GM18505 (cell line): ENCODE measurements around the gene PLA2G15.

Experiments
- ATAC-seq: cut with Tn5 transposase; IDR thresholded peaks from one replicate; pipeline ENCODE4 v1.9.1; 2021; ENCODE audit not compliant: unreplicated experiment
- POLR2A ChIP-seq: IDR thresholded peaks from 4 replicates; pipeline ENCODE4 v1.6.1; 2011; ENCODE audit warnings: borderline replicate concordance; ENCODE audit not compliant: insufficient read depth, insufficient read length; ENCODE audit errors: extremely low read depth

Gene PLA2G15

GRCh38 chr16:68227850-68228553, 17.2 kb upstream of the PLA2G15 start:
- ATAC-seq: no peak
- TF ChIP-seq POLR2A: no peak

GRCh38 chr16:68228652-68229051, 16.5 kb upstream of the PLA2G15 start:
- no peak for TF ChIP-seq POLR2A

GRCh38 chr16:68229431-68230175, 15.6 kb upstream of the PLA2G15 start:
- no peak for ATAC-seq
- TF ChIP-seq POLR2A: no peak

More at GRCh38 chr16:68228652-68229051, 16.5 kb upstream of the PLA2G15 start:
- no peak for ATAC-seq

- TF ChIP-seq POLR2A: no peak
- no peak for ATAC-seq
Measured at GRCh38 chr16:68230176-68230571, 15.0 kb upstream of the PLA2G15 start.

GRCh38 chr16:68230956-68231355, 14.2 kb upstream of the PLA2G15 start:
- no peak for ATAC-seq

GRCh38 chr16:68231384-68232136, 13.6 kb upstream of the PLA2G15 start:
- no peak for ATAC-seq

More at GRCh38 chr16:68230956-68231355, 14.2 kb upstream of the PLA2G15 start:
- TF ChIP-seq POLR2A: no peak

GRCh38 chr16:68232335-68232734, 12.8 kb upstream of the PLA2G15 start:
- TF ChIP-seq POLR2A: no peak
- ATAC-seq: no peak

More at GRCh38 chr16:68231384-68232136, 13.6 kb upstream of the PLA2G15 start:
- no peak for TF ChIP-seq POLR2A

- TF ChIP-seq POLR2A: no peak
Measured at GRCh38 chr16:68233085-68233834, 11.9 kb upstream of the PLA2G15 start.

GRCh38 chr16:68233835-68234187, 11.4 kb upstream of the PLA2G15 start:
- TF ChIP-seq POLR2A: no peak
- no peak for ATAC-seq

More at GRCh38 chr16:68233085-68233834, 11.9 kb upstream of the PLA2G15 start:
- ATAC-seq: no peak

- ATAC-seq: no peak
Measured at GRCh38 chr16:68234188-68235107, 10.7 kb upstream of the PLA2G15 start.

GRCh38 chr16:68235108-68235886, 9.9 kb upstream of the PLA2G15 start:
- no peak for TF ChIP-seq POLR2A
- no peak for ATAC-seq

More at GRCh38 chr16:68234188-68235107, 10.7 kb upstream of the PLA2G15 start:
- no peak for TF ChIP-seq POLR2A
